Fibroblast of skin of right quadriceps (primary cell): Measurements from ENCODE around the gene KLF14.
"Not testable (repeated sequence)": the region's sequence is repeated elsewhere in the genome, so short reads cannot be mapped to it uniquely, and the experiment has no call there.

Source experiments
- DNase-seq: peaks from one replicate; pipeline ENCODE4 v3.0.0-alpha.2; 2013

KLF14 gene

GRCh38 chr7:130733931-130734814, at the start of gene KLF14:
Gene KLF14 (minus strand): TSS chr7:130734207. CDS start chr7:130734033, 174 bp downstream.
- DNase-seq: peak; percentile 10

GRCh38 chr7:130781346-130781745, 47.3 kb upstream of the KLF14 start:
- DNase-seq: no peak

GRCh38 chr7:130777426-130777825, 43.4 kb upstream of the KLF14 start:
- no peak for DNase-seq

GRCh38 chr7:130772456-130772855, 38.4 kb upstream of the KLF14 start:
- not testable (repeated sequence) for DNase-seq

- no peak for DNase-seq
Measured at GRCh38 chr7:130768854-130769253, 34.8 kb upstream of the KLF14 start.

- DNase-seq: not testable (repeated sequence)
Measured at GRCh38 chr7:130764569-130764968, 30.6 kb upstream of the KLF14 start.

GRCh38 chr7:130758429-130759056, 24.5 kb upstream of the KLF14 start:
- DNase-seq: peak; percentile 56

- DNase-seq: no peak
Measured at GRCh38 chr7:130756316-130756715, 22.3 kb upstream of the KLF14 start.

- DNase-seq: no peak
Measured at GRCh38 chr7:130752424-130752823, 18.4 kb upstream of the KLF14 start.

- no peak for DNase-seq
Measured at GRCh38 chr7:130750755-130751154, 16.7 kb upstream of the KLF14 start.

GRCh38 chr7:130748531-130749389, 14.8 kb upstream of the KLF14 start:
- DNase-seq: no peak

- no peak for DNase-seq
Measured at GRCh38 chr7:130741331-130741995, 7.5 kb upstream of the KLF14 start.

GRCh38 chr7:130740606-130741005, 6.6 kb upstream of the KLF14 start:
- DNase-seq: no peak

- DNase-seq: no peak
Measured at GRCh38 chr7:130736298-130736900, 2.4 kb upstream of the KLF14 start.

- no peak for DNase-seq
Measured at GRCh38 chr7:130734815-130735716, 1.1 kb upstream of the KLF14 start.

GRCh38 chr7:130732980-130733930, 752 bp downstream of the KLF14 start:
- peak; percentile 4 for DNase-seq

GRCh38 chr7:130723784-130724183, 10.2 kb downstream of the KLF14 start:
- peak; percentile 6 for DNase-seq

- peak; percentile 48 for DNase-seq
Measured at GRCh38 chr7:130721486-130722277, 12.3 kb downstream of the KLF14 start.

GRCh38 chr7:130719541-130719940, 14.5 kb downstream of the KLF14 start:
- peak; percentile 18 for DNase-seq
